K562 (cell line): ENCODE data around the gene C11orf65. TPM values are rescaled to one million over a fixed set of nuclear protein-coding genes. Genes with fewer than 3 reads are reported as not detected.

Experiments
- ATAC-seq: fragments of 200-7000 bp; cut with Tn5 transposase; 3 replicates; pipeline ENCODE4 v1.9.1; 2020; ENCODE audit warnings: moderate library complexity
- BruUV-seq: library from RNA; stranded (reverse); fragments of 400-500 nt; replicated peaks from 2 replicates; lab custom pipeline; 2021; lab: Mats Ljungman, UMichigan
- CTCF ChIA-PET: fragments of 300-600 bp; formaldehyde crosslinking; extraction: SDS; loops from one replicate; lab custom pipeline; 2021; ENCODE audit warnings: low intra/inter-chr PET ratio; lab: Yijun Ruan, JAX
- POLR2A ChIA-PET: fragments of 300-600, 350-650 bp; sonication (Branson Sonifier 250); formaldehyde crosslinking; extraction: SDS; loops from one replicate; lab custom pipeline; 2021; ENCODE audit warnings: antibody characterized with exemption, inconsistent platforms; lab: Yijun Ruan, JAX
- DNase-seq, 4 experiments: peaks; one replicate each; pipeline versions ENCODE4 v3.0.0 to v3.0.0-alpha.2; 2011 to 2018; ENCODE audit warnings: low spot score in 3 of 4, mixed read lengths in 3 of 4; ENCODE audit errors: extremely low read depth in 1 of 4
- FAIRE-seq: peaks from 2 replicates; lab custom pipeline; 2011; peaks lifted over from hg19 to GRCh38; lab: Jason Lieb, UNC
- H2AFZ ChIP-seq: 2 replicates; pipeline ENCODE4 v1.6.0; 2011; ENCODE audit warnings: low read depth, low read length, control low read depth, inconsistent platforms
- H3K27ac ChIP-seq: fragments of 200-600 bp; 3 replicates; pipeline ENCODE4 v1.8.0; 2011; ENCODE audit warnings: low read depth, mild to moderate bottlenecking, control low read depth, inconsistent platforms, low read length, moderate library complexity, mixed read lengths; ENCODE audit errors: extremely low read depth
- H3K27me3 ChIP-seq, 2 experiments: fragments of 300-600 bp in 1 of 2; 2 replicates in 1 of 2; 3 replicates in 1 of 2; pipeline versions ENCODE4 v1.6.0 to v1.8.0; 2011; ENCODE audit warnings: inconsistent platforms in 2 of 2, low read length in 2 of 2, mild to moderate bottlenecking in 1 of 2, mixed read lengths in 1 of 2, moderate library complexity in 1 of 2; ENCODE audit not compliant: control insufficient read depth in 2 of 2, insufficient read depth in 2 of 2
- H3K36me3 ChIP-seq: fragments of 300-600 bp; 3 replicates; pipeline ENCODE4 v1.8.0; 2011; ENCODE audit warnings: mild to moderate bottlenecking, low read length, inconsistent platforms; ENCODE audit not compliant: control insufficient read depth, insufficient read depth
- H3K4me1 ChIP-seq, 2 experiments: fragments of 200-600 bp in 1 of 2; replicated peaks in 1 of 2; 2 replicates in 1 of 2; 3 replicates in 1 of 2; pipeline versions ENCODE4 v1.5.1 to v1.8.0; 2011; ENCODE audit warnings: inconsistent platforms in 2 of 2, low read length in 2 of 2, mild to moderate bottlenecking in 1 of 2, mixed read lengths in 1 of 2, moderate library complexity in 1 of 2; ENCODE audit not compliant: control insufficient read depth in 2 of 2, insufficient read depth in 2 of 2
- H3K4me2 ChIP-seq: 2 replicates; pipeline ENCODE4 v1.6.1; 2011; ENCODE audit warnings: low read length, control low read depth, inconsistent platforms, mixed read lengths; ENCODE audit not compliant: insufficient read depth
- H3K4me3 ChIP-seq: fragments of 200-600 bp; sonication (generic), shearing (Covaris generic); 2 replicates; pipeline ENCODE4 v1.5.1; 2016; ENCODE audit warnings: control low read depth, inconsistent platforms
- H3K79me2 ChIP-seq: fragments of 200-600 bp; 3 replicates; pipeline ENCODE4 v1.8.0; 2011; ENCODE audit warnings: low read length, inconsistent platforms; ENCODE audit not compliant: control insufficient read depth, insufficient read depth
- H3K9ac ChIP-seq, 2 experiments: 2 replicates each; pipeline versions ENCODE4 v1.6.0 to v1.6.1; 2011; ENCODE audit warnings: low read depth in 2 of 2, low read length in 2 of 2, control low read depth in 1 of 2, inconsistent platforms in 1 of 2, mild to moderate bottlenecking in 1 of 2, mixed read lengths in 1 of 2; ENCODE audit not compliant: insufficient read depth in 1 of 2
- H3K9me1 ChIP-seq: one replicate; pipeline ENCODE4 v1.6.0; 2011; ENCODE audit warnings: inconsistent platforms, mild to moderate bottlenecking, low read length, moderate library complexity; ENCODE audit not compliant: control insufficient read depth, insufficient read depth
- H3K9me3 ChIP-seq: replicated peaks from 2 replicates; pipeline ENCODE4 v1.5.1; 2011; ENCODE audit warnings: low read depth, low read length, inconsistent platforms; ENCODE audit not compliant: control insufficient read depth, insufficient read depth
- H4K20me1 ChIP-seq: replicated peaks from 2 replicates; pipeline ENCODE4 v1.6.1; 2011; ENCODE audit warnings: low read length, inconsistent platforms, mixed read lengths; ENCODE audit not compliant: control insufficient read depth, insufficient read depth
- BRF2 ChIP-seq: IDR thresholded peaks from 3 replicates; pipeline ENCODE4 v1.6.1; 2011; ENCODE audit warnings: borderline replicate concordance, mild to moderate bottlenecking; ENCODE audit not compliant: insufficient read length, insufficient read depth
- KHSRP ChIP-seq: fragments of 450-650 bp; IDR thresholded peaks from 2 replicates; pipeline ENCODE4 v1.6.1; 2017
- PCBP2 ChIP-seq: fragments of 200-400 bp; formaldehyde crosslinking; IDR thresholded peaks from 2 replicates; pipeline ENCODE4 v1.6.1; 2018; ENCODE audit warnings: low read length, low read depth, mild to moderate bottlenecking, moderate library complexity; ENCODE audit not compliant: poor library complexity, severe bottlenecking
- SPI1 ChIP-seq: IDR thresholded peaks from 2 replicates; pipeline ENCODE4 v1.6.1; 2011; ENCODE audit warnings: low read depth, low read length, control low read depth, borderline replicate concordance
- WGBS: fragments of 100-300 bp; shearing (Covaris generic); methylation state at CpG from one replicate; pipeline ENCODE4 v1.1.6; 2016; ENCODE audit warnings: low coverage, mixed read lengths; ENCODE audit not compliant: insufficient coverage; ENCODE audit errors: missing lambda C conversion rate; 5-methylcytosine and 5-hydroxymethylcytosine counted together
- in situ Hi-C: fragments of 300-500 bp; cut with MboI; formaldehyde crosslinking; loops from 4 replicates; pipeline ENCODE4 v1.15.0; 2018; ENCODE audit warnings: inconsistent platforms, mixed read lengths
- intact Hi-C: fragments of 100-400 bp; cut with micrococcal nuclease; formaldehyde crosslinking; loops from 2 replicates; pipeline ENCODE4 v1.14.2; 2022
- polyA plus RNA-seq, 8 experiments: library from polyadenylated mRNA; depleted of rRNA in 4 of 8; stranded (reverse) in 5 of 8; unstranded in 3 of 8; fragments of >200 nt; fragmentation: Nextera tagmentation in 2 of 8; fragmentation: Illumina TruSeq in 1 of 8; extraction: Ambion mirVana in 2 of 8; extraction: Trizol in 1 of 8; gene quantifications; 2 replicates each; pipeline versions ENCODE4 v1.2.1 to v1.2.3, GENCODE V29; 2011 to 2014; ENCODE audit warnings: inconsistent platforms in 1 of 8, missing spikeins in 1 of 8
- total RNA-seq, 7 experiments: library from RNA; depleted of rRNA in 6 of 7; stranded (reverse); fragments of >200 nt in 6 of 7; fragmentation: Illumina TruSeq in 2 of 7; extraction: Trizol in 2 of 7; gene quantifications; 2 replicates each; pipeline versions ENCODE4 v1.2.1 to v1.2.3, GENCODE V29; 2011 to 2021; ENCODE audit warnings: low replicate concordance in 1 of 7

Gene C11orf65
- total and polyA plus RNA-seq, 9 of the 15 experiments (the other 6 are each of a cell fraction or from before 2014, with no cell fraction given): 1.0 to 2.1 (median 1.2) TPM

DNA sequence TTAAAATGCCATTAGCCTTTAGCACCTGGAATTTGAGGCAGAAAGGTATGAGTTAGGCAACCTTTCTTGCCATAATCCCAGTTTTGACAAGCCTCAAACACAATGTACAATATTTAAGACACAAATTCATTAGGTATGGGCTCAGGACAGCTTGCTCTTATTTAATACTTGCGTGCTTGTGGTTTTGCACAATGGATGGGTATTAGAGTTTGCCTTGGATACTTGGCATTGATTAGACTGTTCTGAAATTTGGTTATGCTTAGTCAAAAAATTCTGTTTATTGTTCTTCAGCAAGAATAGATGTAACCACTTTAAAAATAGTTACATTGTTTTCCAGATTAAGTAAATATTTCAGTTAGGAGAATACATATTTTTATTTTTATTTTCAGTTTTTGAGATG, 5.4 kb upstream of the C11orf65 start (continued):
- no peak for TF ChIP-seq BRF2
- no peak for TF ChIP-seq PCBP2

DNA sequence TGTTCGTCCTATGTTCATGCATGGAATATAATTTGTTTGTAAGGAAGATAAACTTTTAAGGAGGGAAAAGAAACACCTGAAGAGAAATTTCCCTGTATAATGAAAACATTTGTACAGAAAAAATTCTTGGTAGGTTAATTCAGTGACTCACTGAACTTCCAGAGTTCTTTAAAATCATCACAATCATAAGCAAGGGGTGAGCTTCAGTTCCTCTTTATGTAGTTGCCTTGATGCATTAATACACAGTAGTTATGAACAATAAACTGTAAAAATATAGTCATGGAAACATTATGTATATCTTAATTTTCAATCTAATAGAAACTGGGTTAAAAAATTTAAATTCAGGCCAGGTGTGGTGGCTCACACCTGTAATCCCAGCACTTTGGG, 1.1 kb upstream of the C11orf65 start:
- no peak for TF ChIP-seq KHSRP
- peak; percentile 22; the same call in 1 of the 2 replicates for TF ChIP-seq SPI1
- Histone ChIP-seq H3K4me1 (peaks cover 6 to 8% of the 10 kb centered on the region in 2 experiments; a peak in 4 of 5 replicates), H3K4me2 (peak overlapping the region; percentile 85; the same call in 1 of the 2 replicates), H2AFZ (peak overlapping the region; percentile 77), H4K20me1 (no peaks in the 10 kb centered on the region), H3K4me3 (no peak overlapping the region), H3K36me3 (peaks cover 3% of the 10 kb centered on the region; the same call in 1 of the 3 replicates), H3K79me2 (no peaks in the 10 kb centered on the region), H3K27me3 (no peaks in the 10 kb centered on the region), H3K9me1 (no peaks in the 10 kb centered on the region), H3K27ac (peak overlapping the region; percentile 91), H3K9me3 (no peaks in the 10 kb centered on the region), H3K9ac (peak overlapping the region in 1 of 2 experiments; percentile 92; a peak in 1 of 4 replicates)
- FAIRE-seq (no peak), DNase-seq (no peak), ATAC-seq (no peak)
- WGBS: 30% methylated on average over 1 of the region's 1 CpG
- no TSS peak for BruUV-seq
- POLR2A ChIA-PET: interaction anchor here (0.7 to 1.9 kb wide), 3 partner anchors 10 to 15 kb away, joined by 3 to 11 read pairs (median 4); no protein-coding TSS in a partner anchor
- in situ Hi-C loops: no loop called here
- CTCF ChIA-PET: no interaction called here
- intact Hi-C loops: no loop called here
